CD4-positive, alpha-beta T cell (primary cell): ENCODE measurements around the gene FOCAD. TPM values are rescaled to one million over a fixed set of nuclear protein-coding genes. Genes with fewer than 3 reads are reported as not detected.

ENCODE experiments used
- ATAC-seq: fragments of 200-7000 bp; cut with Tn5 transposase; one replicate; pipeline ENCODE4 v1.10.0; 2022; ENCODE audit warnings: mild to moderate bottlenecking; ENCODE audit not compliant: poor library complexity
- CTCF ChIA-PET: fragments of 350-600 bp; sonication (Branson Sonifier 250); formaldehyde crosslinking; loops from one replicate; lab custom pipeline; 2021; ENCODE audit warnings: antibody characterized with exemption, inconsistent platforms; lab: Charles Lee
- POLR2A ChIA-PET: fragments of 350-600 bp; sonication (Branson Sonifier 250); formaldehyde crosslinking; loops from one replicate; lab custom pipeline; 2021; ENCODE audit warnings: antibody characterized with exemption, inconsistent platforms; lab: Charles Lee
- DNase-seq, 14 experiments: peaks; one replicate each; pipeline ENCODE4 v3.0.0-alpha.2; 2013 to 2020; ENCODE audit warnings: mixed read lengths in 2 of 14
- H3K27ac ChIP-seq, 2 donors: one replicate each; pipeline versions ENCODE4 v1.5.1 to v1.7.0; 2013; ENCODE audit warnings: low read length in 2 of 2, low read depth in 1 of 2, mild to moderate bottlenecking in 1 of 2
- H3K27me3 ChIP-seq, 2 experiments: 1 replicate in 1 of 2; 2 replicates in 1 of 2; pipeline versions ENCODE4 v1.6.1 to v1.7.0; 2013; ENCODE audit warnings: low read length in 2 of 2, control low read depth in 1 of 2, mild to moderate bottlenecking in 1 of 2, moderate library complexity in 1 of 2; ENCODE audit not compliant: insufficient read depth in 2 of 2, control insufficient read depth in 1 of 2
- H3K36me3 ChIP-seq: one replicate; pipeline ENCODE4 v1.6.1; 2013; ENCODE audit warnings: low read length, control low read depth; ENCODE audit not compliant: insufficient read depth
- H3K4me1 ChIP-seq: one replicate; pipeline ENCODE4 v1.6.1; 2013; ENCODE audit warnings: low read length, control low read depth; ENCODE audit not compliant: insufficient read depth
- H3K4me3 ChIP-seq: one replicate; pipeline ENCODE4 v1.5.1; 2013; ENCODE audit warnings: mild to moderate bottlenecking, low read length, moderate library complexity
- H3K9me3 ChIP-seq, 2 experiments: 1 replicate in 1 of 2; 2 replicates in 1 of 2; pipeline versions ENCODE4 v1.6.1 to v1.7.0; 2013; ENCODE audit warnings: low read length in 2 of 2, mild to moderate bottlenecking in 2 of 2, control low read depth in 1 of 2, moderate library complexity in 1 of 2; ENCODE audit not compliant: control insufficient read depth in 1 of 2, insufficient read depth in 1 of 2
- H3K27ac Mint-ChIP-seq: one replicate; pipeline ENCODE4 v1.8.0; 2020; ENCODE audit warnings: mixed read lengths
- H3K27me3 Mint-ChIP-seq: one replicate; pipeline ENCODE4 v1.8.0; 2021; ENCODE audit warnings: mixed read lengths
- H3K36me3 Mint-ChIP-seq: one replicate; pipeline ENCODE4 v1.8.0; 2021; ENCODE audit warnings: low read depth, mixed read lengths
- H3K4me1 Mint-ChIP-seq: one replicate; pipeline ENCODE4 v1.8.0; 2021; ENCODE audit warnings: low read depth, mixed read lengths
- H3K4me3 Mint-ChIP-seq: one replicate; pipeline ENCODE4 v1.8.0; 2020; ENCODE audit warnings: mild to moderate bottlenecking, mixed read lengths
- H3K9me3 Mint-ChIP-seq: one replicate; pipeline ENCODE4 v1.8.0; 2020; ENCODE audit warnings: mixed read lengths
- CTCF ChIP-seq: fragments of 200-600 bp; IDR thresholded peaks from one replicate; pipeline ENCODE4 v1.8.0; 2022; ENCODE audit warnings: antibody characterized with exemption, mild to moderate bottlenecking
- intact Hi-C, 2 experiments: fragments of 100-400 bp; cut with DNase I in 1 of 2; cut with micrococcal nuclease in 1 of 2; formaldehyde crosslinking; loops; one replicate each; pipeline versions ENCODE4 v1.15.1 to v1.9.0; 2023 to 2025; cut with DNase I, micrococcal nuclease
- total RNA-seq, 174 experiments: library from RNA in 2 of 174; stranded (reverse) in 2 of 174; gene quantifications; one replicate each; pipeline ENCODE4 v1.2.3 and lab custom pipeline; 2021 to 2026

The FOCAD gene
- total RNA-seq, 2 experiments from 2014 or later, result 12.4 to 14.1 TPM

- POLR2A ChIA-PET, result no interaction called here
- Mint-ChIP-seq H3K9me3 (peaks cover 3% of the 10 kb centered on the region), H3K4me3 (no peak overlapping the region), H3K36me3 (peaks cover 76% of the 10 kb centered on the region), H3K27me3 (no peaks in the 10 kb centered on the region), H3K4me1 (peaks cover 29% of the 10 kb centered on the region), H3K27ac (peak overlapping the region; percentile 42)
- no peak overlapping the region for H3K4me3 ChIP-seq
- CTCF ChIA-PET, result interaction anchor here (1.4 kb wide), 1 partner anchor 21 kb away, joined by 3 read pairs; no protein-coding TSS in a partner anchor
- no peak overlapping the region for H3K27ac ChIP-seq
- intact Hi-C loops, result no loop called here
- H3K27me3 ChIP-seq, result no peaks in the 10 kb centered on the region
- peaks cover 14% of the 10 kb centered on the region for H3K4me1 ChIP-seq
- DNase-seq (no peak), ATAC-seq (no peak)
- H3K36me3 ChIP-seq, result peaks cover 13% of the 10 kb centered on the region
- no peak for TF ChIP-seq CTCF
- H3K9me3 ChIP-seq, result peaks cover 0 to 8% of the 10 kb centered on the region in 2 experiments
Observed at GRCh38 chr9:20996809-20997208, 312.8 kb downstream of the FOCAD start.

GRCh38 chr9:20997503-20998076 lies 313.5 kb downstream of the FOCAD start:
- Mint-ChIP-seq H3K27ac (peak overlapping the region; percentile 42), H3K4me3 (no peak overlapping the region), H3K36me3 (peaks cover 78% of the 10 kb centered on the region), H3K4me1 (peaks cover 37% of the 10 kb centered on the region), H3K9me3 (peaks cover 3% of the 10 kb centered on the region), H3K27me3 (no peaks in the 10 kb centered on the region)
- CTCF ChIA-PET, result interaction anchor here (1.4 kb wide), 1 partner anchor 21 kb away, joined by 3 read pairs; no protein-coding TSS in a partner anchor
- POLR2A ChIA-PET, result no interaction called here
- TF ChIP-seq CTCF, result no peak
- no peaks in the 10 kb centered on the region for H3K27me3 ChIP-seq
- intact Hi-C loops, result no loop called here
- no peak overlapping the region for H3K4me3 ChIP-seq
- peaks cover 0 to 8% of the 10 kb centered on the region in 2 experiments for H3K9me3 ChIP-seq
- ATAC-seq (no peak), DNase-seq (no peak)
- peaks cover 14% of the 10 kb centered on the region for H3K4me1 ChIP-seq
- H3K27ac ChIP-seq, result no peak overlapping the region
- H3K36me3 ChIP-seq, result peaks cover 13% of the 10 kb centered on the region

DNA sequence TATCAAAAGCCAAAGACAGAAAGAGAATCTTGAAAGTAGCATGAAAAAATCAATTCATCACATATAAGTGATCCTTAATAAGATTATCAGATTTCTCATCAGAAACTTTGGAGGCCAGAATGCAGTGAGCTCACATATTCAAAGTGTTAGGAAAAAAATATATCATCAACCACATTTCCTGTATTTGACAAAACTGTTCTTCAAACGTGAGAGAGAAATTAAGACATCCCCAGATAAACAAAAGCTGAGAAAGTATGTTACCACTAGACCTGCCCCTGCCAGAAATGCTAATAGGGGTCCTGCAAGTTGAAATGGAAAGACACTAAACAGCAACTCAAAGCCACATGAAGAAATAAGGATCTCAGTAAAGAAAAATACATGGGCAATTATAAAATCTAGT lies 317.5 kb downstream of the FOCAD start:
- Histone ChIP-seq H3K27ac (peak overlapping the region in 1 of 2 donors; percentile 39), H3K4me1 (peaks cover 9% of the 10 kb centered on the region), H3K9me3 (peaks cover 0 to 8% of the 10 kb centered on the region in 2 experiments), H3K4me3 (no peak overlapping the region), H3K27me3 (no peaks in the 10 kb centered on the region), H3K36me3 (peaks cover 31% of the 10 kb centered on the region)
- peak overlapping the region; percentile 73 for H3K27ac Mint-ChIP-seq
- peak; percentile 54 for ATAC-seq
- peak in 3 of 14 experiments; percentile 8 to 68 (median 22) for DNase-seq
- POLR2A ChIA-PET, result interaction anchor here (0.7 to 1.8 kb wide), 3 partner anchors 9 to 1076 kb away, joined by 3 to 11 read pairs (median 3); partner anchors contain the start of gene HACD4
- CTCF ChIA-PET, result interaction anchor here (1.0 kb wide), 1 partner anchor 17 kb away, joined by 3 read pairs; no protein-coding TSS in a partner anchor
- no peak overlapping the region for H3K4me3 Mint-ChIP-seq
- no peak for TF ChIP-seq CTCF
- peaks cover 3% of the 10 kb centered on the region for H3K9me3 Mint-ChIP-seq
- no peaks in the 10 kb centered on the region for H3K27me3 Mint-ChIP-seq
- peaks cover 71% of the 10 kb centered on the region for H3K36me3 Mint-ChIP-seq
- H3K4me1 Mint-ChIP-seq, result peaks cover 33% of the 10 kb centered on the region
- intact Hi-C loops, result no loop called here
